Measurements from ENCODE around the gene ZNF385A. TPM values are rescaled to one million over a fixed set of nuclear protein-coding genes. Genes with fewer than 3 reads are reported as not detected.

Gene ZNF385A
- total and polyA plus RNA-seq, 2 of the 13 experiments (the other 11 are each of a cell fraction or from before 2014, with no cell fraction given) = 0.44 to 0.67 TPM

DNA sequence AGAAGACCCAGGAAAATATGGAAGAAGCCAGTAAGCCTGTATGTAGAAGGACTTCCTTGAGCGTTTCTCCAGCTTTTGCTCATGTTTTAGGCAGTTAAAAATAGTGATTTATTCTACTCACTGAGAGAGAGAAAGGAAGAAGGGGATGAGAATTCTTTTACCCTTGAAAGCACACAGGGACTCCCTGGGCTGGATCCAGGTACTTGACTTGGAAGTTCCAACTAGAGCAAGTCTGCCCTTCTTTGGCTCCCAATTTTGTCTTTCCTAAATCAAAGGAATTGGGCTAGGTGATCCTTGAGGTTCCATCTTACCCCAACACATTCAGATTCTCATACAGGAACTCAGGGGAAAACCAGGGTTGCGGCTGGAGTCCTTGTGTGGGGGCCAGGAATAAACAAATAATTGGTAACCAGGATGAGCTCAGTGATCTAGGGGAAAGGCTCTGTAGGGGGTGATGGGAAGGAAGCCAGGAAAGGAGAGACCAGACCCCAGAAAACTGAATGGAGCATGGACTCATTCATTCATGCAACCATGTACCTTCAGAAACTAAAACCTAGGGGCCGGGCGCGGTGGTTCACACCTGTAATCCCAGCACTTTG is 46.0 kb upstream of the ZNF385A start:
- peaks cover 13% of the 10 kb centered on the region for H3K4me1 ChIP-seq (ENCODE audit: insufficient read depth, low read length)
- no peaks in the 10 kb centered on the region for H4K20me1 ChIP-seq (ENCODE audit: insufficient read depth, low read length)
- H3K9ac ChIP-seq (ENCODE audit: insufficient read depth, low read depth, low read length) = no peak overlapping the region
- 80% methylated on average over 5 of the region's 5 CpGs for WGBS (ENCODE audit: low lambda C conversion rate)
- H3K36me3 ChIP-seq (replicated peaks in 1 of 2; ENCODE audit: control insufficient read depth in 1 of 2, insufficient read depth in 2 of 2, low read length in 2 of 2) = no peaks in the 10 kb centered on the region
- no peaks in the 10 kb centered on the region for H3K79me2 ChIP-seq (ENCODE audit: insufficient read depth, low read length)
- no TSS peak for BruUV-seq (replicated peaks)
- FAIRE-seq (no peak), ATAC-seq (no peak), DNase-seq (ENCODE audit: low spot score) (no peak)
- no peak overlapping the region for H3K27ac ChIP-seq (ENCODE audit: extremely low read length, insufficient read depth, low read length)
- no peak for TF ChIP-seq MTA3 (CRISPR knock-in tag; IDR thresholded peaks at IDR 0.05)
- H3K4me2 ChIP-seq (ENCODE audit: low read depth, low read length) = no peak overlapping the region
- POLR2A ChIA-PET = no interaction called here
- no peaks in the 10 kb centered on the region for H3K9me3 ChIP-seq (ENCODE audit: low read length)
- in situ Hi-C loops (cut with HindIII; ENCODE audit: extremely low pct_ligation_motif_present, low pct_unique_long_range_greater_than_20kb) = no loop called here
- H2AFZ ChIP-seq (ENCODE audit: low read length) = no peak overlapping the region
- CTCF ChIA-PET (ENCODE audit: low intra/inter-chr PET ratio, low total read pairs) = no interaction called here
- intact Hi-C loops (cut with micrococcal nuclease; ENCODE audit: unreplicated experiment) = no loop called here
- H3K4me3 ChIP-seq (replicated peaks in 1 of 3; ENCODE audit: insufficient read depth in 1 of 3, low read depth in 2 of 3, low read length in 3 of 3) = no peak overlapping the region
- peaks cover 0 to 18% of the 10 kb centered on the region in 2 experiments; a peak in 2 of 5 replicates for H3K27me3 ChIP-seq (ENCODE audit: control insufficient read depth in 1 of 2, insufficient read depth in 2 of 2, low read length in 2 of 2)

DNA sequence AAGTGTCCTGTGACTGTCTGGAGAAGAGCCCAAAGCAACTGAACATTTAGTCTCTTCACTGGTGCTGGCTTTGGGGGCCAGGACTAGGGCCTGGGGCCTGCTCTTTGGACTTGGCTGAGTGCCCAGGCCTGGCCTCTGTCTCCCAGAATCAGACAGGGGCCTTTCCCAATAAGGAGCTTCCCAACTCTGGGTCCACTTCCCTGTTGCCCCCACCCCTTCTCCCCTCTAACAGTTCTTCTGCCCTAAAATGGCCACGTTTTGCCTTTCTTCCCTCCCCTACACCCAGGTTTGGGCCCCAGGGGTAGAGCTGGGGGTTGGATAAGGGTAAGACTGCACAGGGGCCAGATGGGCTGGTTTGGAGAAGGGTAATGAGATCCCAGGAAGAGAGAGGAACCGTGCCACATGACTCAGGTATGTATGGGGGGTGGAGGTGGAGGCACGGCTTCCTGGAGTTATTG is 44.5 kb upstream of the ZNF385A start:
- Histone ChIP-seq H4K20me1 (ENCODE audit: insufficient read depth, low read length) (no peaks in the 10 kb centered on the region), H3K4me1 (ENCODE audit: insufficient read depth, low read length) (peaks cover 13% of the 10 kb centered on the region), H3K27me3 (ENCODE audit: control insufficient read depth in 1 of 2, insufficient read depth in 2 of 2, low read length in 2 of 2) (peaks cover 0 to 18% of the 10 kb centered on the region in 2 experiments; a peak in 2 of 5 replicates), H3K9ac (ENCODE audit: insufficient read depth, low read depth, low read length) (no peak overlapping the region), H3K36me3 (replicated peaks in 1 of 2; ENCODE audit: control insufficient read depth in 1 of 2, insufficient read depth in 2 of 2, low read length in 2 of 2) (no peaks in the 10 kb centered on the region), H3K4me2 (ENCODE audit: low read depth, low read length) (peak overlapping the region; percentile 44; the same call in 1 of the 2 replicates), H3K27ac (ENCODE audit: extremely low read length, insufficient read depth, low read length) (no peak overlapping the region), H2AFZ (ENCODE audit: low read length) (no peak overlapping the region), H3K79me2 (ENCODE audit: insufficient read depth, low read length) (no peaks in the 10 kb centered on the region), H3K9me3 (ENCODE audit: low read length) (no peaks in the 10 kb centered on the region), H3K4me3 (replicated peaks in 1 of 3; ENCODE audit: insufficient read depth in 1 of 3, low read depth in 2 of 3, low read length in 3 of 3) (no peak overlapping the region)
- ATAC-seq (peak; percentile 48), DNase-seq (ENCODE audit: low spot score) (peak; percentile 5), FAIRE-seq (no peak)
- CTCF ChIA-PET (ENCODE audit: low intra/inter-chr PET ratio, low total read pairs) = no interaction called here
- POLR2A ChIA-PET = no interaction called here
- intact Hi-C loops (cut with micrococcal nuclease; ENCODE audit: unreplicated experiment) = no loop called here
- 4% methylated on average over 3 of the region's 3 CpGs for WGBS (ENCODE audit: low lambda C conversion rate)
- BruUV-seq (replicated peaks) = no TSS peak
- TF ChIP-seq ZNF136 (CRISPR knock-in tag; IDR thresholded peaks at IDR 0.05; ENCODE audit: low read depth) (no peak), ZNF792 (CRISPR knock-in tag; IDR thresholded peaks at IDR 0.05) (peak; percentile 93), SP2 (CRISPR knock-in tag; IDR thresholded peaks at IDR 0.05) (no peak), HNF4G (IDR thresholded peaks at IDR 0.05; ENCODE audit: borderline replicate concordance, low read depth, low read length) (0 out of 2 replicates have a peak, but pooled peaks have one; percentile 13), HNF4G (CRISPR knock-in tag; IDR thresholded peaks at IDR 0.05; ENCODE audit: borderline replicate concordance, low read depth) (no peak), EZH2 (conservative IDR thresholded peaks at IDR 0.05; ENCODE audit: low read depth, low read length) (no peak), PCBP1 (IDR thresholded peaks at IDR 0.05; ENCODE audit: borderline replicate concordance, low read depth, low read length) (no peak), HNF4A (CRISPR knock-in tag; IDR thresholded peaks at IDR 0.05) (0 out of 2 replicates have a peak, but pooled peaks have one; percentile 22), ZMYM2 (CRISPR knock-in tag; IDR thresholded peaks at IDR 0.05) (no peak)
- TF ChIP-seq, protein P1, sequence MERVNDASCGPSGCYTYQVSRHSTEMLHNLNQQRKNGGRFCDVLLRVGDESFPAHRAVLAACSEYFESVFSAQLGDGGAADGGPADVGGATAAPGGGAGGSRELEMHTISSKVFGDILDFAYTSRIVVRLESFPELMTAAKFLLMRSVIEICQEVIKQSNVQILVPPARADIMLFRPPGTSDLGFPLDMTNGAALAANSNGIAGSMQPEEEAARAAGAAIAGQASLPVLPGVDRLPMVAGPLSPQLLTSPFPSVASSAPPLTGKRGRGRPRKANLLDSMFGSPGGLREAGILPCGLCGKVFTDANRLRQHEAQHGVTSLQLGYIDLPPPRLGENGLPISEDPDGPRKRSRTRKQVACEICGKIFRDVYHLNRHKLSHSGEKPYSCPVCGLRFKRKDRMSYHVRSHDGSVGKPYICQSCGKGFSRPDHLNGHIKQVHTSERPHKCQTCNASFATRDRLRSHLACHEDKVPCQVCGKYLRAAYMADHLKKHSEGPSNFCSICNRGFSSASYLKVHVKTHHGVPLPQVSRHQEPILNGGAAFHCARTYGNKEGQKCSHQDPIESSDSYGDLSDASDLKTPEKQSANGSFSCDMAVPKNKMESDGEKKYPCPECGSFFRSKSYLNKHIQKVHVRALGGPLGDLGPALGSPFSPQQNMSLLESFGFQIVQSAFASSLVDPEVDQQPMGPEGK (CRISPR knock-in tag; IDR thresholded peaks at IDR 0.05) = peak; percentile 24; the same call in 1 of the 2 replicates
- in situ Hi-C loops (cut with HindIII; ENCODE audit: extremely low pct_ligation_motif_present, low pct_unique_long_range_greater_than_20kb) = no loop called here

Data from HepG2 (cell line).